GM18502 (cell line): ENCODE results near the gene PTGS1.
"Not testable (repeated sequence)": the region's sequence is repeated elsewhere in the genome, so short reads cannot be mapped to it uniquely, and the experiment has no call there.

Experiments
- ATAC-seq: cut with Tn5 transposase; IDR thresholded peaks from one replicate; pipeline ENCODE4 v1.9.1; 2021; ENCODE audit warnings: mild to moderate bottlenecking; ENCODE audit not compliant: unreplicated experiment, poor library complexity

The PTGS1 gene

DNA sequence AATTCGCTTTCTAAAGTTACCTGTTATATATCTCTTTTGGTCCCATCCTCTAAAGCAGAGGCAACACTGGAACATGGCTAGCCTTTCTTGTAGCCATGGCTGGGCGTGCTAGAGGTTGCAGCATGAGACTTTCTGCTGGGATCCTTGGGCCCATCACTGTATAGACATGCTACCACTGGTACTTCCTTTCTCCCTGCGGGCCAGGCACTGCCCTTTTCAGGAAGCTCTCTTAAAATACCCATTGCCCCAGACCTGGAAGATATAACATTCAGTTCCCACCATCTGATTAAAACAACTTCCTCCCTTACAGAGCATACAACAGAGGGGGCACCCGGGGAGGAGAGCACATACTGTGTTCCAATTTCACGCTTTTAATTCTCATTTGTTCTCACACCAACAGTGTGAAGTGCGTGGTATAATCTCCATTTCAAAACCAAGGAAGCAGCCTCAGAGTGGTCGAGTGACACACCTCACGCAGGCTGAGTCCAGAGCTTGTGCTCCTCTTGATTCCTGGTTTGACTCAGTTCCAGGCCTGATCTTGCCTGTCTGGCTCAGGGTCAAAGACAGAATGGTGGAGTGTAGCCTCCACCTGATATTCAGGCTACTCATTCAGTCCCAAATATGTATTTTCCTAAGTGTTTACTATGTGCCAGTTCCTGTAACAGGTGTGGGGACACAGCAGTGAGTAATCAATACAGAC lies 22.6 kb downstream of the PTGS1 start:
- no peak for ATAC-seq

DNA sequence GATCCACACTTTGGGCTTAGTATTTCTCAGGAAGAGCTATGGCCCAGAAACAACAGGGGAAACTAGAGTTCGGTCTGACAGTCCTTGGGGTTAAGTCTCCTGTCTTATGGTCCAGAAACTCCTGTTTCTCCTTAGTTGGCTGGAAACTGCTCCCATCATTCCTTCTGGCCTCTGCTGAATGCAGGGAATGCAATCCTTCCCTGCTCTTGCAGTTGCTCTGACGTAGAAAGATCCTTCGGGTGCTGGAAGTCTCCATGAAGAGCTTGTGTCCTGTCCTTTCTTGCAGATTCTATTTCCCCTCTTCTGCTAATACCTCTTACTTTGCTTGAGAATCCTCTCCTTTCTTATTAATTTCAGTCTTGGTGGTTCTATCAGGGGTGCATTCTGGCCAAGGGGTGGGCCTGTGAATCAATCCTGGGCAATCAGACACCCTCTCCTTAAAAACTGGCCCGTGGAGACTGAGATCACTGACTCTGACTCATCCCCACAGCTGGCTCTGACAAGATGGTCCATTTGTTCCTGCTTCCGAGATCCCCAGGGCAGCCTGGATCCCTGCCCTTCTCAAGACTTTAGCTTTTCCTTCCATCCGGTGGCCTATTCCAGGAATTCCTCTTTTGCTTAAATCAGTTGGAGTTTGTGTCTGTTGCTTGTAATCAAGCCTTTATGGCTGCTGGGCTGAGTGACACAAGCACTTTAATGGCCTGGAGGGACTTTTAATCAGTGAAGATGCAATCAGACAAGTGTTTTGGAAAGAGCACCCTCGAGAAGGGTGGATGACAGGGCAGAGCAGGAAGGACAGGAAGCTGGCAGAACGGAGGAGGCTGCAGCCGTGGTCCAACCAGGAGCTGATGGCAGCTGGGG lies 23.7 kb downstream of the PTGS1 start:
- no peak for ATAC-seq

DNA sequence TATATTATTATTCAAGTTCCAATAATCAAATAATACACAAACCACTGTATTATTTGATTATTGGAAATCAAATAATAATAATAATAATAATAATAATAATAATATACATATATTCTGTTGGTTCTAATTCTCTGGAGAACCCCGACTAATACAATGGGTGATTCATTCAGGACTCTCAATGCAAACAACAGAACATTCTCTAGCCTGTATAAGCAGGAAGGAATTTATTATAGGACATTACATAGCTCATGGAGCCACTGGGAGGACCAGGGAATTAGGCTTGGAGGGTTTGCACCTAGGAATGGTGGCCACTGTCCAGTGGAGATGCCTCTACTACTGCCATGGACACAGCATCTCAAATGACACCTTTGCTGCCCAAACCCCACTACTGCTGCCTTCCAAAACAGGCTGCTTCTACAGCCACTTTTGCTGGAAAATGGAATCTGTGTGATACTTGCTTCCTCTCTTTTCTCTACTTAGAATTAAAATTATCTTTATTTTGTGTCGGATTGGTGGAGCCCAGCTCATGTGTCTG lies 25.9 kb downstream of the PTGS1 start:
- no peak for ATAC-seq

DNA sequence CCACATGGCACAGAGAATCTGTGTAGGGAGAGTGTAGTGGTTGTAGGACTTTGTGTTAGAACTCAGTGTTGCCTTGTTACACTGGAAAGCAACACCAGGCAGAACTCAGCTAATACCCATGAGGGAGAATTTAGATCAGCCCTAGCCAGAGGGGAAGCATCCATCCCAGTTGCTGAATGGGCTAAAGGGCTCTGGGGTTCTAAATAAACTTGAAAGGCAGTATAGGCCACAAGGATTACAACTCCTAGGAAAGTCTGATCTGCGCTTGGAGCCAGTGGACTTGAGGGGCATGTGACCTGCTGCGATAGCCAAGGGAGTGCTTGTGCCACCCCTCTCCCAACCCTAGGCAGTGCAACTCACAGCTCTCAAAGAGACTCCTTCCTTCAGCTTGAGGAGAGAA lies 26.9 kb downstream of the PTGS1 start:
- ATAC-seq, result no peak

DNA sequence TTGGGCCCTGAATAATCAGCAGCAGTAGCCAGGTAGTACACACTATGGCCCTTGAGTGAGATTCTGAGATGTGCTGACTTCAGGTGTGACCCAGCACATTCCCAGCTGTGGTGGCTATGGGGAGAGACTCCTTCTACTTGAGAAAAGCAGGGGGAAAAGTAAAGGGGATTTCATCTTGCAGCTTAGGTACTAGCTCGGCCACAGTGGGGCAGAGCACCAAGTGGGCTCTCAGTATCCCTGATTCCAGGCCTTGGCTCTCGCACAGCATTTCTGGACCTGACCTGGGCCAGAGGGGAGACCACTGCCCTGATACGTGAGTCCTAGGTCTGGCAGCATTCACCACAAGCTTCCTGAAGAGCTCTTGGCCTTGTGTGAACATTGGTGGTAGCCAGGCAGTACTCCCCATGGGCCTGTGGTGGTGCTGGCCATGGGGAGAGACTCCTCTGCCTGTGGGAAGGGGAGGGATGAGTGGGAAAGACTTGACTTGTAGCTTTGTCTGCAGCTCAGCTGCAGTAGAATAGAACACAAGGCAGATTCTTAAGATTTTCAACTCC lies 27.6 kb downstream of the PTGS1 start:
- no peak for ATAC-seq

DNA sequence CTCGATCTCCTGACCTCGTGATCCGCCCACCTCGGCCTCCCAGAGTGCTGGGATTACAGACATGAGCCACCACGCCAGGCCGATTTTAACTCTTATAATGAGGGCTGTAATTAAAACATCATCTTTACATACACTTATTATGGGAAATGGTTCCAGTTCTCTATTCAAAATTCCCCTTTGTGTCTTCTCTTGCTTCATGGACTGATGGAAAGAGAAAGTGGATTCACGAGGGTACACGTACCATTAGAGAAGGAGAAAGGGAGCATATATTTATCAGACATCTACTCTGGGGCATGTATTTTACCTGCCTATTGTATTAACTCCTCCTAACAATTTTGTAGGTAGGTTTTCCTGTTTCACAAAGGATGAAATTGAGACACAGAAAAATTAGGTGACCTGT lies 31.1 kb downstream of the PTGS1 start:
- ATAC-seq, result no peak

DNA sequence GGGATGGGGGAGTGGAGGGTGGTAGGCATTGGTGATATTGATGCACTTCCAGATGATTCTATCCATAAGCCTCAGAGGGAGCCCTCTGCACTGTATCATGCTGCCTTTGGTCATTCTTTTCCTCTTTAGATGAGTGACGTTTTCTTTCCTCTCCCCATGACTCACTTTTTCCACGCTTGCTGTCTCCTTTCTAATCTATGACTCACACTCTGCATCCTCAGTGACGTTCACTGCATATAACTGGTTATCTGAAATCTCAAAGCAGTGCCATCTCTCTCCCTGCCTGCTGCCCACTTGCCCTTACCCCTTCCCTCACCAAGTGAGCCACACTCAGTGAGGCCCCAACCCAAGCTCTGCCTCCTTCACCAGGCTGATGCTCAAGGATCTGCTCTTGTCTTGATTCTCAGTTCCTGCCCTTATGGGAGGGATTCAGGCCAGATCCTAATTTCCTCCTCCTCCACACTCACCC lies 31.6 kb downstream of the PTGS1 start:
- ATAC-seq, result no peak

DNA sequence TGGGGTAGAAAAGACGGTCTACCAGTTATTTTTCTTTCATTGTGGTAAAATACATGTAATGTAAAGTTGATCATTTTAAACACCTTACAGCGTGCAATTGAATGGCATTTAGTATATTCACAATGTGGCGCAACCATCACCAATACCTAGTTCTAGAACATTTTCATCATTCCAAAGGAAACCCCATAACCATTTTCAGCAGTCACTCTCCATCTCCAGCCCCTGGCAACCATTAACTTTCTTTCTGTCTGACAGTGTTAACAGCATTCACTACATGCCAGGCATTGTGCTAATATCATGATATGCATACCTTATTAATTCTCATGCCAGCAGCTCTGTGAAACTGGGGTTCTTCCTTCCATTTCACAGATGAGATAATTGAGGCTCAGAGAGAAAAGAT lies 32.0 kb downstream of the PTGS1 start:
- no peak for ATAC-seq

DNA sequence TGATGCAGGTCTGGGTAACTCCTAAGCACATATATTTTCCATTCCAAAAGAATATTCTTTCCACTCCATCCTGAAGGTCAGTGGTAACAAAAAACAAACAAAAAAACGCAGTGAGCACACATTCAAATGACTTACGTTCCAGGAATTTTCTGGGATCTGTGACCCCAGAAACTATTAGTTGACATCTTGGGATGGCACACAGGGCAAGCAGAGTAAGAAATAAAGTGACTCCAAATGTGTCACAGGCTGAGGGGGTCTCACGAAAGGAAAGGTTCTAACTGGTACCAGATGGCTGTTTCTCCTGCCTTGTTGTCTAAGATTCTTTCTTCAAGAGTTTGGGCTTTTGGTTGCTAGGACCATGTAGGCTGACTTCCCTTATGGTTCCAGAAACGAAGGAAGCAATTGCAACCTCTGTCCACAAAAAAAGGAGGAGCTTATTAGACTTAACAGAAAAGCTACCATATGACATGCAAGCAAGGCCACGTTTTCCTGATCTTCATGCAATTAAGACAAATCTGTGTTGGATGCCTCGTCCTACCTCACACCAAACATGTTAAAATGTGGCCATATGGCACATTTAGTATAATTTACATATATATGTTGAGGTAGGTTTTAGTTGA lies 32.7 kb downstream of the PTGS1 start:
- no peak for ATAC-seq

DNA sequence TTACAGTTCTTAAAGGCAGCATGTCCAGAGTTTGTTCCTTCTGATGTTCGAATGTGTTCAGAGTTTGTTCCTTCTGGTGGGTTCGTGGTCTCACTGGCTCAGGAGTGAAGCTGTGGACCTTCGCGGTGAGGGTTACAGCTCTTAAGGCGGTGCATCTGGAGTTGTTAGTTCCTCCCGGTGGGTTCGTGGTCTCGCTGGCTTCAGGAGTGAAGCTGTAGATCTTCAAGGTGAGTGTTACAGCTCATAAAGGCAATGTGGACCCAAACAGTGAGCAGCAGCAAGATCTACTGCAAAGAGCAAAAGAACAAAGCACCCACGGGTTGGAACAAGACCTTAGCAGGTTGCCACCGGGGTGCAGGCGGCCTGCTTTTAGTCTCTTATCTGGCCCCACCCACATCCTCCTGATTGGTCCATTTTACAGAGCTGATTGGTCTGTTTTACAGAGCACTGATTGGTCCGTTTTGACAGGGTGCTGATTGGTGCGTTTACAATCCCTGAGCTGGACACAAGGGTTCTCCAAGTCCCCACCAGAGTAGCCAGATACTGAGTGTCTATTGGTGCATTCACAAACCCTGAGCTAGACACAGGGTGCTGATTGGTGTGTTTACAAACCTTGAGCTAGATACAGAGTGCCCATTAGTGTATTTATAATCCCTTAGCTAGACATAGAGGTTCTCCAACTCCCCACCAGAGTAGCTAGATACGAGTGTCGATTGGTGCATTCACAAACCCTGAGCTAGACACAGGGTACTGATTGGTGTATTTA lies 34.7 kb downstream of the PTGS1 start:
- ATAC-seq, result not testable (repeated sequence)

DNA sequence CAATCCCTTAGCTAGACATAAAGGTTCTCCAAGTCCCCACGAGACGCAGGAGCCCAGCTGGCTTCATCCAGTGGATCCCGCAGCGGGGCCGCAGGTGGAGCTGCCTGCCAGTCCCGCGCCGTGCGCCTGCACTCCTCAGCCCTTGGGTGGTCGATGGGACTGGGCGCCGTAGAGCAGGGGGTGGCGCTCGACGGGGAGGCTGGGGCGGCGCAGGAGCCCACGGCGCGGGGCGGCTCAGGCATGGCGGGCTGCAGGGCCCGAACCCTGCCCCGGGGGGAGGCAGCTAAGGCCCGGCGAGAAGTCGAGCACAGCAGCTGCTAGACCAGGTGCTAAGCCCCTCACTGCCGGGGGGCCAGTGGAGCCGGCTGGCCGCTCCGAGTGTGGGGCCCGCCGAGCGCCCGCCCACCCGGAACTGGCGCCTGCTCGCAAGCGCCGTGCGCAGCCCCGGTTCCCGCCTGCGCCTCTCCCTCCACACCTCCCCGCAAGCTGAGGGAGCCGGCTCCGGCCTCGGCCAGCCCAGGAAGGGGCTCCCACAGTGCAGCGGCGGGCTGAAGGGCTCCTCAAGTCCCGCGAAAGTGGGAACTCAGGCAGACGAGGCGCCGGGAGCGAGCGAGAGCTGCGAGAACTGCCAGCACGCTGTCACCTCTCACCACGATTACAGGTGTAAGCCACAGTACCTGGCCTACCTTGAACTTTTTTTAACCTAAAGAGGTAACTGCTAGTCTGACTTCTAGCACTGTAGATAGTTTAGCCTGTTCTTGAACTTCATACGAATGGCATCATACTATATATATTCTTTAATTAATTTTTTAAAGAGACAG lies 35.5 kb downstream of the PTGS1 start:
- no peak for ATAC-seq

DNA sequence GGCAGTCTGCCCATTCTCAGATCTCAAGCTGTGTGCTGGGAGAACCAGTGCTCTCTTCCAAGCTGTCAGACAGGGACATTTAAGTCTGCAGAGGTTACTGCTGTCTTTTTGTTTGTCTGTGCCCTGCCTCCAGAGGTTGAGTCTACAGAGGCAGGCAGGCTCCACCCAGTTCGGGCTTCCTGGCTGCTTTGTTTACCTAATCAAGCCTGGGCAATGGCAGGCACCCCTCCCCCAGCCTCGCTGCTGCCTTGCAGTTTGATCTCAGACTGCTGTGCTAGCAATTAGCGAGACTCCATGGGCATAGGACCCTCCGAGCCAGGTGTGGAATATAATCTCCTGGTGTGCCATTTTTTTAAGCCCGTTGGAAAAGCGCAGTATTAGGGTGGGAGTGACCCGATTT lies 43.3 kb downstream of the PTGS1 start:
- not testable (repeated sequence) for ATAC-seq

DNA sequence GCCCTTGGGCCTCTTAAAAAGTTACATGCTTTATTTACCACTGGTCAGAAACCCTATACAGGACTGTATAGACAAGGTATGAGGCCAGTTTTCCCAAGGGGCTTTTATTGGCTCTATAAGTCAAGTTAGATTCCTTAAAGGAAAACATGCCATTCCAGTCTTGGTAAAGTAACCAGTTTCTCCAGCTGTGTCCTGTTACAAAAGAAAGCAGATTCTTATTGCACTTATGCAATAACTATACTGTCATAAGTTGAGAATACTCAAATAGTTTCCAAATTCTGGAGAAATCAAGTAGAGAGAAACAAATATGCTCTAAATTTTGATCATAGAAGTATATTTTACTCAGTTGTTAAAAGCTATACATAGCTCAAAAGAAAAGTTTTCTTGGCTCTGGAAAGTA lies 47.2 kb downstream of the PTGS1 start:
- no peak for ATAC-seq

DNA sequence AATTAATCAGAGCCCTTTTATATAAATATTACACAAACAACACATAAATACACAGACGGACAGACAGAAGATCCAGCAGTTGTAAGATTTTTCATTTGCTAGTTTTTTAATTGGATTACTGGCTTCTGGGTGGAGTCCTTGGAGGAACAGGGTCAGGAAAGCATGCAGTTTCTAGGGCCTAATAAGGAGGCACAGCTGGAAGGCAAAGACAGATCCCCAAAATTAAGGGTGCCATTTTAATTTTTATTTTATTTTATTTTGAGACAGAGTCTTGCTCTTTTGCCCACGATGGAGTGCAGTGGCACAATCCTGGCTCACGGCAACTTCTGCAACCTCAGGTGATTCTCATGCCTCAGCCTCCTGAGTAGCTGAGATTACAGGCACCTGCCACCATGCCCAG lies 49.5 kb downstream of the PTGS1 start:
- no peak for ATAC-seq

DNA sequence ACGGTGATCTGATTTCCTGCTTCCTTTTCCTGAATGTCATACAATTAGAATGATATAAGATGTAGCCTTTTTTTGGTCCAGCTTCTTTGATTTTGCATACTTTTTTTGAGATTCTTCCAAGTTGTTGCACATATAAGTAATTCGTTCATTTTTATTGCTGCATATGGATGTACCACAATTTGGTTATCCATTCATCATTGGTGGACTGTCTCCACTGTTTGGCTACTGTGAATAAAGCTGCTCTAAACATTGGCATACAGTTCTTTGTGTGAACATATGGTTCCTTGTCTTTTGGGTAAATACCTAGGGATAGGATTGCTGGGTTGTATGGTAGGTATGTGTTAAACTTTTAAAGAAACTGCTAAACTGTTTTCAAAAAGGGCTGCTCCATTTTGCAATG lies 54.3 kb downstream of the PTGS1 start:
- no peak for ATAC-seq

DNA sequence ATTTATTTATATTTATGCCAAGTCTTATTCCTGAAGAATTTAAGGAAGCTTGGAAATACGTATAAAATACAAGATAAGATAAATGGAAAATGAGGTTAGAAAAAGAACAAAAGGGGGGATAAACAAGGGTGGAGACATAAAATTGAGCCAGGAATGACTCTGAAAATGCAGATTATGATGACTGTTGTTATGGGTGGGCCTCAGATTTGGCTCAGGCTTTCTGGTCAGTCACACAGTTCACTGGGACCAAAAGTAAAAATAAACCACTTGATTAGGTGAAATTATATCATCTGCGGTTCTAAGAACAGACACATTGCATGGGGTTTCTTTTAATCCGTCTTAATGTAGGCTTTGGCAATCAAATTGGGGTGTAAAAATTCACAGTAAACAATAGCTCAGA lies 55.9 kb downstream of the PTGS1 start:
- ATAC-seq, result no peak

DNA sequence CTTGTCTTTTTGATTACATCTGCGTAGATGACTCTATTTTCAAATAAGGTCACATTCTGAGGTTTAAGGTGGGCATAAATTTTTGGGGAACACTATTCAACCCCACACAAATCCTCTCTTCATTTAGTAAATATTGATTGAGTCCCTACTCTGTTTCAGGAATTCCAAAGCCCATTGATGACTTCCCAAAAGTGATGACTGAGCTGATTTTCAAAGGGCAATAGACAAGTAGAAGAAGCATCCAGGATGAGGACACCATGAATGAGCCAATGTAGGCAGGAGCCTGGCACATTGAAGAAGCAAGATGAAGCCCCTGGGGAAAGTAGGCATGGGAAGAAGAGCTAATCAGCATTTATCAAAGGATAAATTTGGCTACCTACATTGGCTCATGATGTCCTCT lies 71.7 kb downstream of the PTGS1 start:
- no peak for ATAC-seq

DNA sequence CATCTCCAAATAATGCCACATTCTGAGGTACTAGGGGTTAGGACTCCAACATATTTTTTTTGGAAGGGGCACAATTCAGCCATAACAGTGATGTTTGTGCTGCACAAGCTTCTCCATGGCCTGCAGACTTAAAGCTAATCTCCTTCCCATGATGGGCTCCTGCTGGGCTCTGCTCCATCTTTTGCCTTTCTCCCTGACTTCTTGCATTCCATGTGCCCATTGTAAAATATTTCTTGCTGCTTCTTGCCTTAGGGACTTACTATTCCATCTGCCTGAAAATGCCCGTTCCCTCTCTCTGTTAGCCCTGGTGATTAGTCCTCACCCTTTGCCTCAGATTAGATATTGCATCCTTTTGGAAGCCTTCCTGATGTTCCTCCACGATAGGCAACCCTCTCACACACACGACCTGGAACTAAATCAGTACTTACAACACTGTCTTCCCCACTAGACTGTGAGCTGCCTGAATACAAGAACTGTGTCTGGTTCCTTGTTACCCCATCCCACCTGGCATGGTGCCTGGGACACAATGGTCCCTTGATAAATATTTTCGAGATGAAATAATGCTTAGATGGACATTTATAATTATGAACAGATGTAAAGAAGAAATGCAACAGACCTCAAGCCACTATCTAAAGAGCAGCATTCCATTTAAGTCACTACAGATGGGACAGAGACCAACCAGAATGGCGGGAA lies 73.4 kb downstream of the PTGS1 start:
- no peak for ATAC-seq
